Hepatocyte (in vitro differentiated cells): ENCODE data around the gene MUC5AC. TPM values are rescaled to one million over a fixed set of nuclear protein-coding genes. Genes with fewer than 3 reads are reported as not detected.

Experiments used
- DNase-seq: peaks from one replicate; pipeline ENCODE4 v3.0.0-alpha.2; 2016; ENCODE audit warnings: low spot score
- H2AFZ ChIP-seq: fragments of 200-600 bp; sonication (generic); 2 replicates; pipeline ENCODE4 v1.6.0; 2016; ENCODE audit warnings: antibody characterized with exemption, mild to moderate bottlenecking
- H3K27ac ChIP-seq: fragments of 200-600 bp; sonication (generic); 2 replicates; pipeline ENCODE4 v1.5.1; 2016; ENCODE audit warnings: mild to moderate bottlenecking
- H3K27me3 ChIP-seq: fragments of 200-600 bp; sonication (generic); 2 replicates; pipeline ENCODE4 v1.6.1; 2016
- H3K36me3 ChIP-seq: fragments of 200-600 bp; sonication (generic); replicated peaks from 2 replicates; pipeline ENCODE4 v1.5.1; 2016; ENCODE audit warnings: low read depth; ENCODE audit not compliant: insufficient read depth
- H3K4me1 ChIP-seq: fragments of 200-600 bp; sonication (generic); 2 replicates; pipeline ENCODE4 v1.5.1; 2016; ENCODE audit warnings: mild to moderate bottlenecking, moderate library complexity; ENCODE audit not compliant: insufficient read depth
- H3K4me2 ChIP-seq: fragments of 200-600 bp; sonication (generic); 2 replicates; pipeline ENCODE4 v1.6.0; 2016
- H3K4me3 ChIP-seq: fragments of 200-600 bp; sonication (generic); 2 replicates; pipeline ENCODE4 v1.5.1; 2016; ENCODE audit warnings: mild to moderate bottlenecking
- H3K79me2 ChIP-seq: fragments of 200-600 bp; sonication (generic); 2 replicates; pipeline ENCODE4 v1.6.0; 2017; ENCODE audit warnings: mild to moderate bottlenecking
- H3K9me2 ChIP-seq: fragments of 200-600 bp; sonication (generic); replicated peaks from 2 replicates; pipeline ENCODE4 v1.6.0; 2017; ENCODE audit warnings: mild to moderate bottlenecking; ENCODE audit not compliant: insufficient read depth
- H3K9me3 ChIP-seq: fragments of 200-600 bp; sonication (generic); 2 replicates; pipeline ENCODE4 v1.5.1; 2016; ENCODE audit warnings: low read depth, mild to moderate bottlenecking
- H4K20me1 ChIP-seq: fragments of 200-600 bp; sonication (generic); 2 replicates; pipeline ENCODE4 v1.6.0; 2016; ENCODE audit warnings: mild to moderate bottlenecking; ENCODE audit not compliant: insufficient read depth, poor library complexity, severe bottlenecking
- CTCF ChIP-seq: fragments of 200-600 bp; sonication (generic); IDR thresholded peaks from 2 replicates; pipeline ENCODE4 v1.5.1; 2016; ENCODE audit warnings: antibody characterized with exemption, mild to moderate bottlenecking; ENCODE audit not compliant: poor library complexity
- EZH2 ChIP-seq: fragments of 200-600 bp; sonication (generic); IDR thresholded peaks from 2 replicates; pipeline ENCODE4 v1.6.1; 2016; ENCODE audit warnings: antibody characterized with exemption, mild to moderate bottlenecking, borderline replicate concordance
- EZH2phosphoT487 ChIP-seq: fragments of 200-600 bp; sonication (generic); IDR thresholded peaks from one replicate; pipeline ENCODE4 v1.6.1; 2018; ENCODE audit warnings: antibody characterized with exemption, mild to moderate bottlenecking, low read depth, moderate library complexity; ENCODE audit not compliant: unreplicated experiment, severe bottlenecking
- WGBS: methylation state at CpG from one replicate; pipeline ENCODE4 v1.1.6; 2016; ENCODE audit warnings: low lambda C conversion rate; ENCODE audit errors: missing lambda C conversion rate; 5-methylcytosine and 5-hydroxymethylcytosine counted together
- polyA plus RNA-seq: library from polyadenylated mRNA; unstranded; fragments of >200 nt; fragmentation: Nextera tagmentation; extraction: Ambion mirVana; gene quantifications from 2 replicates; pipeline ENCODE4 v1.2.1, GENCODE V29; 2016
- total RNA-seq: library from RNA; depleted of rRNA; stranded (reverse); fragments of >200 nt; gene quantifications from 2 replicates; pipeline ENCODE4 v1.2.3, GENCODE V29; 2014

Gene MUC5AC
- total and polyA plus RNA-seq, 2 experiments from 2014 or later: 0.07 to 0.08 TPM

GRCh38 chr11:1148752-1149180 is 9.0 kb upstream of the MUC5AC start:
- Histone ChIP-seq H3K9me3 (no peaks in the 10 kb centered on the region), H3K4me1 (peaks cover 16% of the 10 kb centered on the region), H3K9me2 (no peaks in the 10 kb centered on the region), H3K27ac (no peak overlapping the region), H3K79me2 (no peaks in the 10 kb centered on the region), H3K4me3 (no peak overlapping the region), H3K36me3 (no peaks in the 10 kb centered on the region), H4K20me1 (no peaks in the 10 kb centered on the region), H3K4me2 (no peak overlapping the region), H3K27me3 (no peaks in the 10 kb centered on the region), H2AFZ (no peak overlapping the region)
- TF ChIP-seq CTCF: no peak
- no peak for TF ChIP-seq EZH2phosphoT487
- TF ChIP-seq EZH2: no peak
- DNase-seq: peak; percentile 7
- 76% methylated on average over 8 of the region's 8 CpGs for WGBS

GRCh38 chr11:1149545-1149944 is 8.2 kb upstream of the MUC5AC start:
- H3K79me2 ChIP-seq: no peaks in the 10 kb centered on the region
- H2AFZ ChIP-seq: no peak overlapping the region
- no peak for DNase-seq
- no peaks in the 10 kb centered on the region for H3K27me3 ChIP-seq
- TF ChIP-seq EZH2 (no peak), CTCF (no peak), EZH2phosphoT487 (no peak)
- no peaks in the 10 kb centered on the region for H4K20me1 ChIP-seq
- H3K4me2 ChIP-seq: no peak overlapping the region
- WGBS: 92% methylated on average over 16 of the region's 16 CpGs
- H3K36me3 ChIP-seq: no peaks in the 10 kb centered on the region
- peaks cover 17% of the 10 kb centered on the region for H3K4me1 ChIP-seq
- no peaks in the 10 kb centered on the region for H3K9me2 ChIP-seq
- no peak overlapping the region for H3K27ac ChIP-seq
- no peaks in the 10 kb centered on the region for H3K9me3 ChIP-seq
- no peak overlapping the region for H3K4me3 ChIP-seq

- no peaks in the 10 kb centered on the region for H3K27me3 ChIP-seq
- H3K27ac ChIP-seq: no peak overlapping the region
- no peak overlapping the region for H3K4me2 ChIP-seq
- no peaks in the 10 kb centered on the region for H3K9me2 ChIP-seq
- H3K36me3 ChIP-seq: no peaks in the 10 kb centered on the region
- H3K79me2 ChIP-seq: no peaks in the 10 kb centered on the region
- WGBS: 87% methylated on average over 10 of the region's 10 CpGs
- H2AFZ ChIP-seq: no peak overlapping the region
- TF ChIP-seq CTCF (no peak), EZH2 (no peak), EZH2phosphoT487 (no peak)
- H3K4me3 ChIP-seq: no peak overlapping the region
- no peaks in the 10 kb centered on the region for H4K20me1 ChIP-seq
- H3K9me3 ChIP-seq: no peaks in the 10 kb centered on the region
- peak; percentile 3 for DNase-seq
- peaks cover 17% of the 10 kb centered on the region for H3K4me1 ChIP-seq
Measured at GRCh38 chr11:1150116-1150515, 7.6 kb upstream of the MUC5AC start.
